ENCODE data around the gene FIBP. TPM values are rescaled to one million over a fixed set of nuclear protein-coding genes. Genes with fewer than 3 reads are reported as not detected.

FIBP gene
- total RNA-seq, 1 donor from 2014 or later: 103 TPM

- Histone ChIP-seq H3K36me3 (ENCODE audit: control insufficient read depth, insufficient read depth, low read length) (peaks cover 7% of the 10 kb centered on the region), H3K4me3 (ENCODE audit: low read depth, low read length) (no peak overlapping the region), H3K27me3 (ENCODE audit: control insufficient read depth, insufficient read depth, low read length) (no peaks in the 10 kb centered on the region)
- DNase-seq (ENCODE audit: low read depth): no peak
- FAIRE-seq: no peak
- TF ChIP-seq, protein P1, sequence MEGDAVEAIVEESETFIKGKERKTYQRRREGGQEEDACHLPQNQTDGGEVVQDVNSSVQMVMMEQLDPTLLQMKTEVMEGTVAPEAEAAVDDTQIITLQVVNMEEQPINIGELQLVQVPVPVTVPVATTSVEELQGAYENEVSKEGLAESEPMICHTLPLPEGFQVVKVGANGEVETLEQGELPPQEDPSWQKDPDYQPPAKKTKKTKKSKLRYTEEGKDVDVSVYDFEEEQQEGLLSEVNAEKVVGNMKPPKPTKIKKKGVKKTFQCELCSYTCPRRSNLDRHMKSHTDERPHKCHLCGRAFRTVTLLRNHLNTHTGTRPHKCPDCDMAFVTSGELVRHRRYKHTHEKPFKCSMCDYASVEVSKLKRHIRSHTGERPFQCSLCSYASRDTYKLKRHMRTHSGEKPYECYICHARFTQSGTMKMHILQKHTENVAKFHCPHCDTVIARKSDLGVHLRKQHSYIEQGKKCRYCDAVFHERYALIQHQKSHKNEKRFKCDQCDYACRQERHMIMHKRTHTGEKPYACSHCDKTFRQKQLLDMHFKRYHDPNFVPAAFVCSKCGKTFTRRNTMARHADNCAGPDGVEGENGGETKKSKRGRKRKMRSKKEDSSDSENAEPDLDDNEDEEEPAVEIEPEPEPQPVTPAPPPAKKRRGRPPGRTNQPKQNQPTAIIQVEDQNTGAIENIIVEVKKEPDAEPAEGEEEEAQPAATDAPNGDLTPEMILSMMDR (IDR thresholded peaks at IDR 0.05; ENCODE audit: insufficient read depth, low read length, severe bottlenecking): no peak
Measured at GRCh38 chr11:65917077-65917433, 28.8 kb upstream of the FIBP start.

DNA sequence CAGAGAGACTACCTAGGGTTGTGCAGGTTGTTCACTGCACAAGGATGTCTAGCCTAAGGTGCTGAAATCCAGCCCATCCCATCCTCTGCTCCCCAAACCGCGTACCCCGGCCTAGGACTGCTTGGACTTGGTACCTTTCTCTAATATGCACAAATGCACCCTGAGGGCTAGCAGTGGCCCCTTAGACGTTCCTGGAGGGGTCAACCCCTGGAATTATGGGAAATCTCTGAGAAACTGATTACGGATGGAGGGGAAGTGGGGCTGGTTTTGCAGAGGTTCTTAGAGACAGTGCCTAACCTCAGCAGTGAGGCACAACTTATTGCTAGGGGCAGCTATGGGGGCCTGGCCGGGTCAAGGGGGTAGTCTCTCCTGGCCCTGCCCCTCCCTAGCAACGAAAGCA, 28.1 kb upstream of the FIBP start:
- DNase-seq (ENCODE audit: low read depth) (no peak), FAIRE-seq (no peak)
- no peaks in the 10 kb centered on the region for H3K27me3 ChIP-seq (ENCODE audit: control insufficient read depth, insufficient read depth, low read length)
- peaks cover 7% of the 10 kb centered on the region for H3K36me3 ChIP-seq (ENCODE audit: control insufficient read depth, insufficient read depth, low read length)
- TF ChIP-seq, protein P1 (IDR thresholded peaks at IDR 0.05; ENCODE audit: insufficient read depth, low read length, severe bottlenecking): no peak
- no peak overlapping the region for H3K4me3 ChIP-seq (ENCODE audit: low read depth, low read length)

DNA sequence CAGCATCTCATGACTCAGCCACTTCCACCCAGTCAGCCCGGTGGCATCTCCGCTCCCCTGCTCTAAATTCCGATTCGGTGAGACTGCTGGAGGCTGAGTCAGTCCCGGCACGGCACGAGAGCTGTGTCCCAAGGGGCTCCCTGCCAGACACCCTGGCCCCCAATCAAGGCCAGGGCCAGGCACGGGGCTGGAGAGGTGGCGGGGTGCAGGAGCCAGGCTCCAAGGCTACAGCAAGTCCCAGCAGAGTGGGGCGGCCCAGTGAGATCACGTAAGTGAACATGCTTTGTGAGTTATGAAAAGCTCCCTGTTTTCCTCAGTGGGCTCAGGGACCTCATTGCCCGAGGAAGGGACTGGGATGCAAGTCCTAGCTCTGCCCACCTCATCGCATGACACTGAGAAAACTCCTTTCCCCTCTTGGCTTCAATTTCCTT, 27.6 kb upstream of the FIBP start:
- Histone ChIP-seq H3K4me3 (ENCODE audit: low read depth, low read length) (no peak overlapping the region), H3K27me3 (ENCODE audit: control insufficient read depth, insufficient read depth, low read length) (no peaks in the 10 kb centered on the region), H3K36me3 (ENCODE audit: control insufficient read depth, insufficient read depth, low read length) (peaks cover 7% of the 10 kb centered on the region)
- TF ChIP-seq, protein P1 (IDR thresholded peaks at IDR 0.05; ENCODE audit: insufficient read depth, low read length, severe bottlenecking): no peak
- peak; percentile 95 for DNase-seq (ENCODE audit: low read depth)
- peak; percentile 60 for FAIRE-seq

GRCh38 chr11:65915101-65915820, 27.0 kb upstream of the FIBP start:
- Histone ChIP-seq H3K4me3 (ENCODE audit: low read depth, low read length) (no peak overlapping the region), H3K36me3 (ENCODE audit: control insufficient read depth, insufficient read depth, low read length) (peaks cover 2% of the 10 kb centered on the region), H3K27me3 (ENCODE audit: control insufficient read depth, insufficient read depth, low read length) (no peaks in the 10 kb centered on the region)
- TF ChIP-seq, protein P1 (IDR thresholded peaks at IDR 0.05; ENCODE audit: insufficient read depth, low read length, severe bottlenecking): no peak
- DNase-seq (ENCODE audit: low read depth) (no peak), FAIRE-seq (no peak)

GRCh38 chr11:65912845-65913244, 24.6 kb upstream of the FIBP start:
- no peak overlapping the region for H3K4me3 ChIP-seq (ENCODE audit: low read depth, low read length)
- H3K36me3 ChIP-seq (ENCODE audit: control insufficient read depth, insufficient read depth, low read length): peaks cover 2% of the 10 kb centered on the region
- FAIRE-seq: no peak
- TF ChIP-seq, protein P1 (IDR thresholded peaks at IDR 0.05; ENCODE audit: insufficient read depth, low read length, severe bottlenecking): no peak
- peak; percentile 91 for DNase-seq (ENCODE audit: low read depth)
- no peaks in the 10 kb centered on the region for H3K27me3 ChIP-seq (ENCODE audit: control insufficient read depth, insufficient read depth, low read length)

Data from bronchial epithelial cell (primary cell).